ENCODE measurements around the gene ALPP.
"Not testable (repeated sequence)": the region's sequence is repeated elsewhere in the genome, so short reads cannot be mapped to it uniquely, and the experiment has no call there.

The ALPP gene

DNA sequence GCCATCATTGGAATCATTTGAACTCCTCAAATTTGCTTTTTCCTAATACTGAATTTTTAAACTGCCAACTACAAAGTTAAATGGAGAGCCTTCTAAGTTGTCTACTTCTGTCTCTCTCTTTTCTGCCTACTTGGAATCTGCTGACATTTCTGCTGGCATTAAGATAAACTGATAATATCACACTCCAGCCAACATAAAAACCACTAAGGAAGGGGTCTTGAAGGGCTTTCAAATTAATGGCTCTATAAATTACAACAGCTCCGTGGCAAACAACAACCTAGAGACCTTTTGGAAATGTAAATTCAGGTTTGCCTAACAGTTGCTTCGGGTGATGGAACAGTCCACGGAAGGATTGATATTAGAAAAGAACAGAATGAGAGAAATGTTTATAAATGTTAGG, 12.1 kb downstream of the ALPP start:
- TF ChIP-seq EZH2phosphoT487 (conservative IDR thresholded peaks at IDR 0.05; ENCODE audit: low read length) (no peak), CTCF (IDR thresholded peaks at IDR 0.05; ENCODE audit: insufficient read depth, low read length, poor library complexity, severe bottlenecking) (no peak)
- H3K27ac ChIP-seq (ENCODE audit: low read depth, low read length): no peak overlapping the region
- H3K79me2 ChIP-seq (ENCODE audit: insufficient read depth, low read length): no peaks in the 10 kb centered on the region
- no peaks in the 10 kb centered on the region for H3K9me3 ChIP-seq (ENCODE audit: insufficient read depth, low read length)
- H3K9ac ChIP-seq (ENCODE audit: low read length): no peak overlapping the region
- H3K36me3 ChIP-seq (ENCODE audit: low read length): no peaks in the 10 kb centered on the region
- H3K4me3 ChIP-seq (ENCODE audit: insufficient read depth, low read length, poor library complexity, severe bottlenecking): no peak overlapping the region
- no peaks in the 10 kb centered on the region for H4K20me1 ChIP-seq (ENCODE audit: low read depth, low read length)
- no peak overlapping the region for H2AFZ ChIP-seq (ENCODE audit: low read depth, low read length, severe bottlenecking)
- no peaks in the 10 kb centered on the region for H3K9me2 ChIP-seq (replicated peaks; ENCODE audit: insufficient read depth, low read length)
- no peaks in the 10 kb centered on the region for H3F3A ChIP-seq (ENCODE audit: insufficient read depth)
- H3K27me3 ChIP-seq (ENCODE audit: low read length): no peaks in the 10 kb centered on the region
- H3K4me2 ChIP-seq (ENCODE audit: low read depth, low read length, poor library complexity, severe bottlenecking): no peak overlapping the region

GRCh38 chr2:232393556-232393955, 15.0 kb downstream of the ALPP start:
- Histone ChIP-seq H3K27ac (ENCODE audit: low read depth, low read length) (no peak overlapping the region), H3K4me3 (ENCODE audit: insufficient read depth, low read length, poor library complexity, severe bottlenecking) (no peak overlapping the region), H3K9me2 (replicated peaks; ENCODE audit: insufficient read depth, low read length) (no peaks in the 10 kb centered on the region), H3K4me2 (ENCODE audit: low read depth, low read length, poor library complexity, severe bottlenecking) (no peak overlapping the region), H4K20me1 (ENCODE audit: low read depth, low read length) (no peaks in the 10 kb centered on the region), H3K9ac (ENCODE audit: low read length) (no peak overlapping the region), H3K9me3 (ENCODE audit: insufficient read depth, low read length) (no peaks in the 10 kb centered on the region), H3K36me3 (ENCODE audit: low read length) (no peaks in the 10 kb centered on the region), H3K79me2 (ENCODE audit: insufficient read depth, low read length) (no peaks in the 10 kb centered on the region), H3K27me3 (ENCODE audit: low read length) (no peaks in the 10 kb centered on the region), H3F3A (ENCODE audit: insufficient read depth) (no peaks in the 10 kb centered on the region), H2AFZ (ENCODE audit: low read depth, low read length, severe bottlenecking) (no peak overlapping the region)
- TF ChIP-seq CTCF (IDR thresholded peaks at IDR 0.05; ENCODE audit: insufficient read depth, low read length, poor library complexity, severe bottlenecking) (no peak), EZH2phosphoT487 (conservative IDR thresholded peaks at IDR 0.05; ENCODE audit: low read length) (no peak)

- H3K9me3 ChIP-seq (ENCODE audit: insufficient read depth, low read length); H3K4me3 ChIP-seq (ENCODE audit: insufficient read depth, low read length, poor library complexity, severe bottlenecking); H4K20me1 ChIP-seq (ENCODE audit: low read depth, low read length); H3K27me3 ChIP-seq (ENCODE audit: low read length); H3K9me2 ChIP-seq (replicated peaks; ENCODE audit: insufficient read depth, low read length); H2AFZ ChIP-seq (ENCODE audit: low read depth, low read length, severe bottlenecking); H3K36me3 ChIP-seq (ENCODE audit: low read length); H3K27ac ChIP-seq (ENCODE audit: low read depth, low read length); H3K9ac ChIP-seq (ENCODE audit: low read length); H3K4me2 ChIP-seq (ENCODE audit: low read depth, low read length, poor library complexity, severe bottlenecking); H3K79me2 ChIP-seq (ENCODE audit: insufficient read depth, low read length); H3F3A ChIP-seq (ENCODE audit: insufficient read depth): not testable (repeated sequence)
These were observed 15.9 kb downstream of the ALPP start for GRCh38 chr2:232394431-232394830.

DNA sequence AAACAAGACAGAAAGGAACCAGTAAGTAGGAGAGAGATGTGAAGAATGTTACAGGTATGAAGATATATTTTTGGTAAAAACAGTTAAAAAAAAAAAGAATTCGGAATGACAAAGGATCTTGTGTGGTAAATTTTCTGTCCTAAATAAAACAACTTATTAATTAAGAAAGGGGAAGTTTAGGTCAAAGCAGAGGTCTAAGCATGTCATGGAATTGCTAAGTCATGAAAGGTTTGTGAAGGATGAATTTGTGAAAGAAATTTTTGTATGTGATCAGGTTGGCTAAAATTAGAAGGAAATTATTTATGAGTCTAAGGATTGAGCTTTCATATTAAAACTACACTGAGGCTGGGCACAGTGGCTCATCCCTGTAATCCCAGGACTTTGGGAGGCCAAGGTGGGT, 17.0 kb downstream of the ALPP start:
- Histone ChIP-seq H3K9ac (ENCODE audit: low read length) (no peak overlapping the region), H3K79me2 (ENCODE audit: insufficient read depth, low read length) (no peaks in the 10 kb centered on the region), H4K20me1 (ENCODE audit: low read depth, low read length) (no peaks in the 10 kb centered on the region), H3K9me3 (ENCODE audit: insufficient read depth, low read length) (no peaks in the 10 kb centered on the region), H3F3A (ENCODE audit: insufficient read depth) (no peaks in the 10 kb centered on the region), H3K27ac (ENCODE audit: low read depth, low read length) (no peak overlapping the region), H3K4me2 (ENCODE audit: low read depth, low read length, poor library complexity, severe bottlenecking) (no peak overlapping the region), H3K9me2 (replicated peaks; ENCODE audit: insufficient read depth, low read length) (no peaks in the 10 kb centered on the region), H3K36me3 (ENCODE audit: low read length) (no peaks in the 10 kb centered on the region), H3K27me3 (ENCODE audit: low read length) (no peaks in the 10 kb centered on the region), H2AFZ (ENCODE audit: low read depth, low read length, severe bottlenecking) (no peak overlapping the region), H3K4me3 (ENCODE audit: insufficient read depth, low read length, poor library complexity, severe bottlenecking) (no peak overlapping the region)
- TF ChIP-seq CTCF (IDR thresholded peaks at IDR 0.05; ENCODE audit: insufficient read depth, low read length, poor library complexity, severe bottlenecking): no peak

All from SU-DHL-6 (cell line).